Fibroblast of pulmonary artery (primary cell): ENCODE results near the gene DNAI7.

Source experiments
- DNase-seq: peaks from one replicate; pipeline ENCODE4 v3.0.0-alpha.2; 2010; ENCODE audit warnings: low read depth
- H3K4me3 ChIP-seq: replicated peaks from 2 replicates; pipeline ENCODE4 v1.5.1; 2011; ENCODE audit warnings: low read depth, mild to moderate bottlenecking, control low read depth, low read length, moderate library complexity
- TF ChIP-seq, protein P1 (sequence below): IDR thresholded peaks from 2 replicates; pipeline ENCODE4 v1.5.1; 2011; ENCODE audit warnings: mild to moderate bottlenecking, control low read depth, low read length, inconsistent platforms; ENCODE audit errors: missing control alignments

The DNAI7 gene

DNA sequence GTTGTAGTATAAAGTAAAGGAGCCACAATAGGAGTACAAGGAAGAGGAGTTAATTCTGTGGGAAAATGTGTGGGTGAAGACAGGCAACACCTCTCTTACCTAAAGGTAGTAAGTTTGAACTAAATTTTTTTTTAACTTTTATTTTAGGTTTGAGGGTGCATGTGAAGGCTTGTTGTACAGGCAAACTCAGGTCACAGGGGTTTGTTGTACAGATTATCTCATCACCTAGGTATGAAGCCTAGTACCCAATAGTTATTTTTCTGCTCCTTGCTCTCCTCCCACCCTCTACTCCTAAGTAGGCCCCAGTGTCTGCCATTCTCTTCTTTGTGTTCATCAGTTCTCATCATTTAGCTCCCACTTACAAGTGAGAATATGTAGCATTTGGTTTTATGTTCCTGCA, 70.5 kb downstream of the DNAI7 start:
- DNase-seq = no peak
- no peak overlapping the region for H3K4me3 ChIP-seq
- TF ChIP-seq, protein P1, sequence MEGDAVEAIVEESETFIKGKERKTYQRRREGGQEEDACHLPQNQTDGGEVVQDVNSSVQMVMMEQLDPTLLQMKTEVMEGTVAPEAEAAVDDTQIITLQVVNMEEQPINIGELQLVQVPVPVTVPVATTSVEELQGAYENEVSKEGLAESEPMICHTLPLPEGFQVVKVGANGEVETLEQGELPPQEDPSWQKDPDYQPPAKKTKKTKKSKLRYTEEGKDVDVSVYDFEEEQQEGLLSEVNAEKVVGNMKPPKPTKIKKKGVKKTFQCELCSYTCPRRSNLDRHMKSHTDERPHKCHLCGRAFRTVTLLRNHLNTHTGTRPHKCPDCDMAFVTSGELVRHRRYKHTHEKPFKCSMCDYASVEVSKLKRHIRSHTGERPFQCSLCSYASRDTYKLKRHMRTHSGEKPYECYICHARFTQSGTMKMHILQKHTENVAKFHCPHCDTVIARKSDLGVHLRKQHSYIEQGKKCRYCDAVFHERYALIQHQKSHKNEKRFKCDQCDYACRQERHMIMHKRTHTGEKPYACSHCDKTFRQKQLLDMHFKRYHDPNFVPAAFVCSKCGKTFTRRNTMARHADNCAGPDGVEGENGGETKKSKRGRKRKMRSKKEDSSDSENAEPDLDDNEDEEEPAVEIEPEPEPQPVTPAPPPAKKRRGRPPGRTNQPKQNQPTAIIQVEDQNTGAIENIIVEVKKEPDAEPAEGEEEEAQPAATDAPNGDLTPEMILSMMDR = no peak

DNA sequence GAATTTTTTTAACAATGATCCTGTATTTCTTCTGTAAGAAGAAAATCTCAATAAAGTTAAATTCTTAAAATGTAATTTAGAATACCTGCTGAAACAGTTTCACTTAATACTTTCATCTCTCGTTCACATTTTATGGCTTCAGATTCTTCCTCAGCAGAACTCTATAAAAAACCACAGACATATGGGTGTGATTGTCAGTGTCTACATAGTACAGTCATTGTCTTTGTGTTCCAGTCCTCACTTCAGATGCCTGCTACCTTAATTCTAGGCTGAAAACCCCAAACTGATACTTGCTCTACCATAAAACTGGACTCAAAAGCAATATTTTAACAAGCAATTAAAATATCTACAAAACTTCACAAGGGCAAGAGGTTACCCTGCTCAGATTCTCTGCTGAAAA, 71.8 kb downstream of the DNAI7 start:
- H3K4me3 ChIP-seq = no peak overlapping the region
- TF ChIP-seq, protein P1 = no peak
- no peak for DNase-seq

DNA sequence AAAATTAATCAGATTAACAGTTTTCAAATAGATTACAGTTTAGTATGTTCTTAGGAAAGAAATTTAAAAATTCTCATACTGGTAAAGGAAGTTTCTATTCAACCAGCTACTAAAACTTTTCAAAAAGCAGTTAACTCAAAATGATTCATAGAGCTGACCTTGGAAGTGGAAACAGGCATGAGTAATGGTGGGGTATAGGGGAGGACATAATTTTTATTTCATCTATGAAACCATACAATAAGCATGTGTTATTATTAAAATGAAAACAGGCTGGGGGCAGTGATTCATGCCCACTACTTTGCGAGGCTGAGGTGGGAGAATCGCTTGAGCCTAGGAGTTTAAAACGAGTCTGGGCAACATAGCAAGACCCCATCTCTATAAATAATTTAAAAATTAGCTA, 73.0 kb downstream of the DNAI7 start:
- TF ChIP-seq, protein P1 = no peak
- H3K4me3 ChIP-seq = no peak overlapping the region
- no peak for DNase-seq

DNA sequence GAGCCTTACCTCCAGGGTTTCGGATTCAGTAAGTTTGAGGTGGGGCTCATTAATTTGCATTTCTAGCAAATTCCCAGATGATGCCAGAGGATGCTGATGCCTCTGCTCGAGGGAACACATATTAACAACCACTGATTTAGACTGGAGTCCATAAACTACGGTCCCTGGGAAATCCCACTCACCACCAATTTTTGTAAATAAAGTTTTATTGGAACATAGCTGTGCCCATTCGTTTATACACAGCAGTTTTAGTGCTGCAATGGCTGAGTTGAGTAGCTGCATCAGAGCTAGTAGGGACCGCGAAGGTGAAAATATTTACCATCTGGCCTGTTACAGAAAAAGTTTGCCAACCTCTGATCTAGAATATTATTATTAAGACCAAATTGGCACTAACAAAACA, 73.8 kb downstream of the DNAI7 start:
- no peak for DNase-seq
- no peak overlapping the region for H3K4me3 ChIP-seq
- TF ChIP-seq, protein P1 = no peak

DNA sequence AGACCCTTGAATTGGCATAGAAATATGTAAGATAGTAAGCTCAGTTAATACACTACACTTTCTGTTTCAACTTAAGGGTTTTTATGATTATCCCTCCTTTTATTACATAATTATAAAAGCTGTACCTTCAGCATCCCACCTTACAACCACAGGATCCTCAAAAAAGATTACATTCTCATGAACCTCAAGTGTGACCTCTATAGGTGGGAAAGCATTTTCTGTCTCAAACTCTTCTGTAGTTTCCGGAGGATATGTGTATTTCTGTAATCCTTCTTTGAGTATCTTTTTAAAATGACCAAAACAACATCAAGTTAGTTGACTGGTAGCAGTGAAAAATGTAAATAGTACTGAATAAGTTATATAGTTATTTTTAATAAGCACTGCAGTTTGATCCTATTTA, 75.9 kb downstream of the DNAI7 start:
- H3K4me3 ChIP-seq = no peak overlapping the region
- TF ChIP-seq, protein P1 = peak; percentile 9
- no peak for DNase-seq

DNA sequence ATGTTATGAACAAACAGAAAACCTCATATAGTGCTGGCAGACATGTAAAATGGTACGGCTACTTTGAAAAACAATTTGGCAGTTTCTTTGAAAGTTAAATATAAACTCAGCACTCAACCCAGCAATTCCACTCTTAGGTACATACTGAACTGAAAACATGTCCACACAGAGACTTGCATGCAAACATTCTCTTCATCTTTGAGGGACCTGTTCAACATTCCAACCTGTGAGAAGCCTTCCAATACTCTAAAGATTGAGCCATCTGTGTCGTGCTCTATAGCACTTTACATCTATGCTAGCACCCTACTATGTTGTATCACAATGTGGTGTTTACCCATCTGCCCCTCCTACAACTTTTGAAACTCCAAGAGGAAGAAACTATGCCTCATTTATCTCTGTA, 79.3 kb downstream of the DNAI7 start:
- TF ChIP-seq, protein P1 = no peak
- no peak for DNase-seq
- H3K4me3 ChIP-seq = no peak overlapping the region

DNA sequence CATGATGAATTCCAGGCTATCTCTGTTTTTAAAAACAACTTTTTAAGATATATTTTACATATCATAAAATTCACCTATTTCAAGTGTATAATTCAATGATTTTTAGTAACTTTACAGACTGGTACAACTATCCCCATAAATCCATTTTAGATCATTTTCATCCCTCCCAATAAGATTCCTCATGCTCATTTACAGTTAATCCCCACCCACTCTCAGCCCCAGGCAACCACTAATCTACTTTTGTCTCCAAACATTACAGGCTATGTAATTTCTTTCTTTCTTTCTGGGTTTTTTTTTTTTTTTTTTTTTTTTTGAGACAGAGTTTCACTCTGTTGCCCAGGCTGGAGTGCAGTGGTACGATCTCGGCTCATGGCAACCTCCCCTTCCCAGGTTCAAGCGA, 81.3 kb downstream of the DNAI7 start:
- no peak for DNase-seq
- TF ChIP-seq, protein P1 = no peak
- H3K4me3 ChIP-seq = no peak overlapping the region
